Uterus (tissue), 4 donors: ENCODE results near the gene VWA5B2. TPM values are rescaled to one million over a fixed set of nuclear protein-coding genes. Genes with fewer than 3 reads are reported as not detected.

ENCODE experiments used
- DNase-seq, 2 donors: peaks; one replicate each; pipeline ENCODE4 v3.0.0-alpha.2; 2019 to 2020
- H3K27ac ChIP-seq, 2 donors: fragments of 200-600 bp; sonication (generic); 1 replicate in 1 of 2; 2 replicates in 1 of 2; pipeline ENCODE4 v1.5.1; 2016 to 2018
- H3K27me3 ChIP-seq, 2 donors: fragments of 200-600 bp; sonication (generic); one replicate each; pipeline ENCODE4 v1.5.1; 2018 to 2019; ENCODE audit warnings: control low read depth in 1 of 2
- H3K36me3 ChIP-seq, 2 donors: fragments of 200-600 bp; sonication (generic); one replicate each; pipeline ENCODE4 v1.5.1; 2019; ENCODE audit warnings: control low read depth in 1 of 2
- H3K4me1 ChIP-seq, 2 donors: fragments of 200-600 bp; sonication (generic); one replicate each; pipeline ENCODE4 v1.5.1; 2018 to 2019; ENCODE audit warnings: control low read depth in 1 of 2
- H3K4me3 ChIP-seq, 2 donors: fragments of 200-600 bp; sonication (generic); 1 replicate in 1 of 2; 2 replicates in 1 of 2; pipeline ENCODE4 v1.5.1; 2018 to 2019; ENCODE audit warnings: mild to moderate bottlenecking in 1 of 2
- H3K9me3 ChIP-seq, 2 donors: fragments of 200-600 bp; sonication (generic); one replicate each; pipeline ENCODE4 v1.5.1; 2019; ENCODE audit warnings: control low read depth in 1 of 2
- POLR2A ChIP-seq, 2 donors: fragments of 450-650 bp; IDR thresholded peaks; one replicate each; pipeline ENCODE4 v1.6.1; 2016; ENCODE audit warnings: antibody characterized with exemption in 2 of 2, mild to moderate bottlenecking in 1 of 2, moderate library complexity in 1 of 2
- intact Hi-C: fragments of 100-400 bp; cut with DNase I; formaldehyde crosslinking; loops from one replicate; pipeline ENCODE4 v1.15.1; 2023; ENCODE audit warnings: low total_unique reads
- total RNA-seq, 4 donors: library from RNA; depleted of rRNA in 3 of 4; stranded (reverse); fragments of >200 nt in 3 of 4; gene quantifications; one replicate each; pipeline versions ENCODE4 v1.1.0 to v1.2.4, GENCODE V29; 2014 to 2023
- TF ChIP-seq, protein P1 (sequence below), 4 experiments: fragments of 200-600 bp in 2 of 4; fragments of 450-650 bp in 2 of 4; sonication (generic) in 2 of 4; IDR thresholded peaks; one replicate each; pipeline ENCODE4 v1.5.1; 2016 to 2019; ENCODE audit warnings: antibody characterized with exemption in 4 of 4, mild to moderate bottlenecking in 2 of 4, moderate library complexity in 1 of 4
- donor health status: DM: yes; HTN: yes; CAD: no.

Gene VWA5B2
- total RNA-seq, 4 donors from 2014 or later, result 0.35 TPM; not detected in 3

DNA sequence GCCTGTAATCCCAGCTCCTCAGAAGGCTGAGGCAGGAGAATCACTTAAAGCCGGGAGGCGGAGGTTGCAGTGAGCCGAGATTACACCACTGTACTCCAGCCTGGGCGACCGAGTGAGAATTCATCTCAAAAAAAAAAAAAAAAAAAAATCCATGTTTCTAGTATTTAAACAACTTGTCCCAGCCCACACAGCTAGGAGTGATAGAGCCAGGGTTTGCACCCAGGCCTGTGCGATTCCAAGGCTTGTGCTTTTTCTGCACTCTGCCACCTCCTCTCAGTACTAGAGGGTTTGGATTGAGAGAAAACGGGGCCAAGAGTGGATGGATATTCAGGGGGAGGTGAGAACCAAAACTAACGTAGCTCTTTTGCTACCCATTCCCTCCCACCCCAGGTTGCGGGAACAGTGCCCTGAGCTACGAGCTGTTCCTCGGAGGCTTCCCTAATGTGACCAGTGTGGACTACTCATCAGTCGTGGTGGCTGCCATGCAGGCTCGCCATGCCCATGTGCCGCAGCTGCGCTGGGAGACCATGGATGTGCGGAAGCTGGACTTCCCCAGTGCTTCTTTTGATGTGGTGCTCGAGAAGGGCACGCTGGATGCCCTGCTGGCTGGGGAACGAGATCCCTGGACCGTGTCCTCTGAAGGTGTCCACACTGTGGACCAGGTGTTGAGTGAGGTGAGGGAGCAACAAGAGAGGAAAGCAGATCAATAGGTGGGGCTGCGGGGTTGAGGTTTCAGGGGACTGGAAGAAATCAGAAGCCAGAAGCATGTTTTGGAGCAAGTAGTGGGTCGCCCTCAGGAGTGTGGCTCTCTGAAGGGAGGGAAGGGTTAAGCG, 27.9 kb downstream of the VWA5B2 start:
- Histone ChIP-seq H3K4me1 (peaks cover 0 to 22% of the 10 kb centered on the region in 2 donors), H3K9me3 (no peaks in the 10 kb centered on the region), H3K4me3 (no peak overlapping the region), H3K27ac (no peak overlapping the region), H3K27me3 (peaks cover 8 to 19% of the 10 kb centered on the region in 2 donors), H3K36me3 (no peaks in the 10 kb centered on the region)
- intact Hi-C loops, result no loop called here
- no peak for DNase-seq
- TF ChIP-seq, protein P1, sequence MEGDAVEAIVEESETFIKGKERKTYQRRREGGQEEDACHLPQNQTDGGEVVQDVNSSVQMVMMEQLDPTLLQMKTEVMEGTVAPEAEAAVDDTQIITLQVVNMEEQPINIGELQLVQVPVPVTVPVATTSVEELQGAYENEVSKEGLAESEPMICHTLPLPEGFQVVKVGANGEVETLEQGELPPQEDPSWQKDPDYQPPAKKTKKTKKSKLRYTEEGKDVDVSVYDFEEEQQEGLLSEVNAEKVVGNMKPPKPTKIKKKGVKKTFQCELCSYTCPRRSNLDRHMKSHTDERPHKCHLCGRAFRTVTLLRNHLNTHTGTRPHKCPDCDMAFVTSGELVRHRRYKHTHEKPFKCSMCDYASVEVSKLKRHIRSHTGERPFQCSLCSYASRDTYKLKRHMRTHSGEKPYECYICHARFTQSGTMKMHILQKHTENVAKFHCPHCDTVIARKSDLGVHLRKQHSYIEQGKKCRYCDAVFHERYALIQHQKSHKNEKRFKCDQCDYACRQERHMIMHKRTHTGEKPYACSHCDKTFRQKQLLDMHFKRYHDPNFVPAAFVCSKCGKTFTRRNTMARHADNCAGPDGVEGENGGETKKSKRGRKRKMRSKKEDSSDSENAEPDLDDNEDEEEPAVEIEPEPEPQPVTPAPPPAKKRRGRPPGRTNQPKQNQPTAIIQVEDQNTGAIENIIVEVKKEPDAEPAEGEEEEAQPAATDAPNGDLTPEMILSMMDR (IDR thresholded peaks at IDR 0.05), result no peak
- TF ChIP-seq POLR2A (IDR thresholded peaks at IDR 0.05), result no peak

DNA sequence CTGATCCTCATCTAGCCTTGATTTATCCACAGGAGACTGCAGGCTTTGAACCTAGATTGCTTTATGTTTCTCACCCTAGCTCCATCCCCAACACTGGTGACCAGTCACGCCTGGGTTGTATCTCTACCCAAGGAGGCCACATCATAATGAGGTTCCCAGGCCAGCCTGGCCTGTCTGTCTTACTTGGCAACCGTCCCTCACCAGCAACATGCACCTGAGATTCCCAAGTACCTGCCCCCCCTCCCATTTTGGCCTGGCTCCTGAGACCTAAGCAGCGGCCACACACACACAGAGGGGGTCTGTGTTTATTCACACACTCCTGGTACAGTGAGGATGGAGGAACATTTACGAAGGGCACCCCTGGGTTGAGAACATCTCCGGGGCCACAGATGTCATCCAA, 29.5 kb downstream of the VWA5B2 start:
- Histone ChIP-seq H3K9me3 (no peaks in the 10 kb centered on the region), H3K27me3 (peaks cover 21 to 27% of the 10 kb centered on the region in 2 donors), H3K4me1 (peaks cover 0 to 24% of the 10 kb centered on the region in 2 donors), H3K27ac (no peak overlapping the region), H3K36me3 (no peaks in the 10 kb centered on the region), H3K4me3 (no peak overlapping the region)
- DNase-seq, result no peak
- intact Hi-C loops, result no loop called here
- TF ChIP-seq, protein P1 (IDR thresholded peaks at IDR 0.05), result no peak
- TF ChIP-seq POLR2A (IDR thresholded peaks at IDR 0.05), result no peak

DNA sequence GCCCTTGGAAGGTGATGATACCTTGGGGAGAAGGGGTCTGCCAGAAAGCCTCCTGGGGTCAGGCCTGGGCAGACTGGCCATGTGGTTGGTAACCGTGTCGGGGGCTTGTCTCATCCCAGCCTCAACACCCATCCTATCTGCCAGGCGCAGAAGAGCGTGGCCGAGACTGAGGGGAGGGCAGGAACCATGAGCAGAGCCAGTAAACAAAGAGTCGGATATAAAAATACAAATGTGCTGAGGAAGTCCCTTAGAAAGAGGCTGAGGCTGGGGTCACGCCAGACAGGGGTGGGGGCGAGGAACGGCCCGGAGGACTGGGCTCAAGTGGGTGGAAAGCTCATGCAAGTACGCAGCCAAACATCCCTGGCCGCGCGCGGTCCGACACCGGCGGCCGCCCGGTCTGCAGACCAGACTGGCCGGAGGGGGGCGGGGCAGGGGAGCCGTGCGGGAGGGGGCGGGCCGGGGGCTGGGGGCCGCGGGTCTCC, 30.1 kb downstream of the VWA5B2 start:
- DNase-seq, result no peak
- H3K27ac ChIP-seq, result no peak overlapping the region
- H3K27me3 ChIP-seq, result peaks cover 24 to 27% of the 10 kb centered on the region in 2 donors
- peaks cover 0 to 24% of the 10 kb centered on the region in 2 donors for H3K4me1 ChIP-seq
- TF ChIP-seq POLR2A (IDR thresholded peaks at IDR 0.05), result no peak
- TF ChIP-seq, protein P1 (IDR thresholded peaks at IDR 0.05), result no peak
- no peaks in the 10 kb centered on the region for H3K36me3 ChIP-seq
- H3K4me3 ChIP-seq, result no peak overlapping the region
- no peaks in the 10 kb centered on the region for H3K9me3 ChIP-seq
- intact Hi-C loops, result no loop called here

DNA sequence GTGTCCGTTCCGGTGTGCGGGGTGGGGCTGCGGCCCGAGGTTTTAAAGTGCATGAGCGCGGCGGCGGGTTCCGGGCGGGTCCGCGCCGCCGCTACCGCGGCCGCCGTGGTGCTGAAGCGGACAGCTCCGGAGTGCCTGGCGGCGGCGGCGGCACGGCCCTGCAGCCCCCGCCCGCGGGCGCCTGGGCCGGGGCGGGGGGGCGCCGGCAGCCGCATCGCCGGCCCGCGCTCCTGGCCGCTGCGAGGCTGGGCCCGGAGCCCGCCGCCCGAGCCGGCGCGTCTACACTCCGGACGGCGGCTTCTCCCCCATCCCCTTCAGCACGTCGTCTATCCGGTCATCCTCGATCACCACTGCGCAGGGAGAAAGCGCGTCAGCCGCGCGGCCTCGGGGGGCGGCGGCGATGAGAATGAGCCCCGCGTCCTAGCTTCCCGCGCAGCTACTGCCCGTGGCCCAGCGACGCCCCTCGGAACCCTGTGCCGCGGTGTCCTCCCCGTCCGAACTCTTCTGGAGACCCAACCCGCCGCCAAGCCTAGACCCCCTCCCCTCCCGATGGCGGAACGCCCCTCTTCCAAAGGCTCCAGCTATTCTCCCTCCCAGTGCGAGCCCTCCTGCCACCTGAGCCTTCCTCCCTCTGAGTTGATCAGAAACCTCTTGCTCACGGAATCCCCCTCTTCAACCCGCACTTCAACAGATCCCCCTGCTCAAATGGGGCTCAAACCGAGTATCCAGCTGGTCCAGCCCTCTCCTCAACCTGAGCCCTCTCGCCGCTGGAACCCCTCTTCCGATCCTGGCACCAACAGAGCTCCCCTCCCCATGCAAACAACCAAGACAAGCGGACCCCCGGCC, 30.7 kb downstream of the VWA5B2 start:
- no peak overlapping the region for H3K4me3 ChIP-seq
- H3K36me3 ChIP-seq, result no peaks in the 10 kb centered on the region
- TF ChIP-seq, protein P1 (IDR thresholded peaks at IDR 0.05), result no peak
- no peak for TF ChIP-seq POLR2A (IDR thresholded peaks at IDR 0.05)
- peak in 1 of 2 donors; percentile 26 for DNase-seq
- intact Hi-C loops, result no loop called here
- peaks cover 27% of the 10 kb centered on the region in 2 donors for H3K27me3 ChIP-seq
- no peaks in the 10 kb centered on the region for H3K9me3 ChIP-seq
- H3K4me1 ChIP-seq, result peaks cover 0 to 24% of the 10 kb centered on the region in 2 donors
- H3K27ac ChIP-seq, result no peak overlapping the region
